ENCODE results near the gene GNAS-AS1.

GNAS-AS1 gene

GRCh38 chr20:58863044-58863790 is 12.5 kb upstream of the GNAS-AS1 start:
- no peaks in the 10 kb centered on the region for H3K36me3 ChIP-seq (ENCODE audit: control insufficient read depth, insufficient read depth, low read length)
- H3K9me3 ChIP-seq (ENCODE audit: control insufficient read depth, low read length): no peaks in the 10 kb centered on the region
- no peak overlapping the region for H3K27ac ChIP-seq (ENCODE audit: insufficient read depth, low read depth, low read length, poor library complexity, severe bottlenecking)
- H3K4me1 ChIP-seq (ENCODE audit: control insufficient read depth, insufficient read depth, low read length): no peaks in the 10 kb centered on the region
- WGBS, 2 experiments: 94 to 95% methylated on average over 5 to 7 of the region's 7 CpGs
- no peak overlapping the region for H3K4me3 ChIP-seq (ENCODE audit: insufficient read depth, low read depth, low read length)
- peaks cover 5% of the 10 kb centered on the region for H3K27me3 ChIP-seq (ENCODE audit: control insufficient read depth, insufficient read depth, low read length, poor library complexity, severe bottlenecking)

- H3K4me1 ChIP-seq (ENCODE audit: control insufficient read depth, insufficient read depth, low read length): no peaks in the 10 kb centered on the region
- WGBS, 2 experiments: 56% methylated on average over 57 of the region's 57 CpGs
- H3K27me3 ChIP-seq (ENCODE audit: control insufficient read depth, insufficient read depth, low read length, poor library complexity, severe bottlenecking): peaks cover 79% of the 10 kb centered on the region
- no peaks in the 10 kb centered on the region for H3K36me3 ChIP-seq (ENCODE audit: control insufficient read depth, insufficient read depth, low read length)
- H3K4me3 ChIP-seq (ENCODE audit: insufficient read depth, low read depth, low read length): no peak overlapping the region
- H3K27ac ChIP-seq (ENCODE audit: insufficient read depth, low read depth, low read length, poor library complexity, severe bottlenecking): no peak overlapping the region
- H3K9me3 ChIP-seq (ENCODE audit: control insufficient read depth, low read length): no peaks in the 10 kb centered on the region
Observed at GRCh38 chr20:58855506-58856389, 5.0 kb upstream of the GNAS-AS1 start.

DNA sequence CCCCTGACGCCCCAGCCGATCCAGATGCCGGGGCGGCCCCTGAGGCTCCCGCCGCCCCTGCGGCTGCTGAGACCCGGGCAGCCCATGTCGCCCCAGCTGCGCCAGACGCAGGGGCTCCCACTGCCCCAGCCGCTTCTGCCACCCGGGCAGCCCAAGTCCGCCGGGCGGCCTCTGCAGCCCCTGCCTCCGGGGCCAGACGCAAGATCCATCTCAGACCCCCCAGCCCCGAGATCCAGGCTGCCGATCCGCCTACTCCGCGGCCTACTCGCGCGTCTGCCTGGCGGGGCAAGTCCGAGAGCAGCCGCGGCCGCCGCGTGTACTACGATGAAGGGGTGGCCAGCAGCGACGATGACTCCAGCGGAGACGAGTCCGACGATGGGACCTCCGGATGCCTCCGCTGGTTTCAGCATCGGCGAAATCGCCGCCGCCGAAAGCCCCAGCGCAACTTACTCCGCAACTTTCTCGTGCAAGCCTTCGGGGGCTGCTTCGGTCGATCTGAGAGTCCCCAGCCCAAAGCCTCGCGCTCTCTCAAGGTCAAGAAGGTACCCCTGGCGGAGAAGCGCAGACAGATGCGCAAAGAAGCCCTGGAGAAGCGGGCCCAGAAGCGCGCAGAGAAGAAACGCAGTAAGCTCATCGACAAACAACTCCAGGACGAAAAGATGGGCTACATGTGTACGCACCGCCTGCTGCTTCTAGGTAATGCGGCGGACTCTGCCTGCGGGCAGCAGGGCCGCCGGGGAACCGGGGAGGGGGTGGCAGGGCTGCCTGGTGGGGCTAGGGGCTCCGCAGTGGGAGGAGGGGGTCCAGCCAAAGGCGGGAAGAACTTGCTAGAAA is 4.2 kb upstream of the GNAS-AS1 start:
- no peaks in the 10 kb centered on the region for H3K36me3 ChIP-seq (ENCODE audit: control insufficient read depth, insufficient read depth, low read length)
- peak overlapping the region; percentile 15 for H3K4me3 ChIP-seq (ENCODE audit: insufficient read depth, low read depth, low read length)
- no peaks in the 10 kb centered on the region for H3K9me3 ChIP-seq (ENCODE audit: control insufficient read depth, low read length)
- 45 to 49% methylated on average over 74 to 75 of the region's 75 CpGs for WGBS, 2 experiments
- peaks cover 1% of the 10 kb centered on the region for H3K4me1 ChIP-seq (ENCODE audit: control insufficient read depth, insufficient read depth, low read length)
- H3K27ac ChIP-seq (ENCODE audit: insufficient read depth, low read depth, low read length, poor library complexity, severe bottlenecking): no peak overlapping the region
- H3K27me3 ChIP-seq (ENCODE audit: control insufficient read depth, insufficient read depth, low read length, poor library complexity, severe bottlenecking): peaks cover 79% of the 10 kb centered on the region

DNA sequence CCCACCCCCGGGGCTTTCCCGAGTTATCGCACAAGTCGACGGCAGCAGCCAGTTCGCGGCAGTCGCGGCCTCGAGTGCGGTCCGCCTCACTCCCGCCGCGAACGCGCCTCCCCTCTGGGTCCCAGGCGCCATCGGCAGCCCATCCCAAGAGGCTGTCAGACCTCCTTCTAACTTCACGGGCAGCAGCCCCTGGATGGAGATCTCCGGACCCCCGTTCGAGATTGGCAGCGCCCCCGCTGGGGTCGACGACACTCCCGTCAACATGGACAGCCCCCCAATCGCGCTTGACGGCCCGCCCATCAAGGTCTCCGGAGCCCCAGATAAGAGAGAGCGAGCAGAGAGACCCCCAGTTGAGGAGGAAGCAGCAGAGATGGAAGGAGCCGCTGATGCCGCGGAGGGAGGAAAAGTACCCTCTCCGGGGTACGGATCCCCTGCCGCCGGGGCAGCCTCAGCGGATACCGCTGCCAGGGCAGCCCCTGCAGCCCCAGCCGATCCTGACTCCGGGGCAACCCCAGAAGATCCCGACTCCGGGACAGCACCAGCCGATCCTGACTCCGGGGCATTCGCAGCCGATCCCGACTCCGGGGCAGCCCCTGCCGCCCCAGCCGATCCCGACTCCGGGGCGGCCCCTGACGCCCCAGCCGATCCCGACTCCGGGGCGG is 3.4 kb upstream of the GNAS-AS1 start:
- WGBS, 2 experiments: 48 to 53% methylated on average over 63 of the region's 63 CpGs
- H3K27me3 ChIP-seq (ENCODE audit: control insufficient read depth, insufficient read depth, low read length, poor library complexity, severe bottlenecking): peaks cover 79% of the 10 kb centered on the region
- H3K27ac ChIP-seq (ENCODE audit: insufficient read depth, low read depth, low read length, poor library complexity, severe bottlenecking): no peak overlapping the region
- H3K9me3 ChIP-seq (ENCODE audit: control insufficient read depth, low read length): no peaks in the 10 kb centered on the region
- peak overlapping the region; percentile 15 for H3K4me3 ChIP-seq (ENCODE audit: insufficient read depth, low read depth, low read length)
- H3K4me1 ChIP-seq (ENCODE audit: control insufficient read depth, insufficient read depth, low read length): peaks cover 9% of the 10 kb centered on the region
- no peaks in the 10 kb centered on the region for H3K36me3 ChIP-seq (ENCODE audit: control insufficient read depth, insufficient read depth, low read length)

- Histone ChIP-seq H3K27me3 (ENCODE audit: control insufficient read depth, insufficient read depth, low read length, poor library complexity, severe bottlenecking) (peaks cover 76% of the 10 kb centered on the region), H3K4me1 (ENCODE audit: control insufficient read depth, insufficient read depth, low read length) (peaks cover 11% of the 10 kb centered on the region), H3K36me3 (ENCODE audit: control insufficient read depth, insufficient read depth, low read length) (no peaks in the 10 kb centered on the region), H3K4me3 (ENCODE audit: insufficient read depth, low read depth, low read length) (no peak overlapping the region), H3K27ac (ENCODE audit: insufficient read depth, low read depth, low read length, poor library complexity, severe bottlenecking) (no peak overlapping the region), H3K9me3 (ENCODE audit: control insufficient read depth, low read length) (no peaks in the 10 kb centered on the region)
- 86 to 87% methylated on average over 6 of the region's 6 CpGs for WGBS, 2 experiments
Observed at GRCh38 chr20:58853466-58853865, 2.8 kb upstream of the GNAS-AS1 start.

DNA sequence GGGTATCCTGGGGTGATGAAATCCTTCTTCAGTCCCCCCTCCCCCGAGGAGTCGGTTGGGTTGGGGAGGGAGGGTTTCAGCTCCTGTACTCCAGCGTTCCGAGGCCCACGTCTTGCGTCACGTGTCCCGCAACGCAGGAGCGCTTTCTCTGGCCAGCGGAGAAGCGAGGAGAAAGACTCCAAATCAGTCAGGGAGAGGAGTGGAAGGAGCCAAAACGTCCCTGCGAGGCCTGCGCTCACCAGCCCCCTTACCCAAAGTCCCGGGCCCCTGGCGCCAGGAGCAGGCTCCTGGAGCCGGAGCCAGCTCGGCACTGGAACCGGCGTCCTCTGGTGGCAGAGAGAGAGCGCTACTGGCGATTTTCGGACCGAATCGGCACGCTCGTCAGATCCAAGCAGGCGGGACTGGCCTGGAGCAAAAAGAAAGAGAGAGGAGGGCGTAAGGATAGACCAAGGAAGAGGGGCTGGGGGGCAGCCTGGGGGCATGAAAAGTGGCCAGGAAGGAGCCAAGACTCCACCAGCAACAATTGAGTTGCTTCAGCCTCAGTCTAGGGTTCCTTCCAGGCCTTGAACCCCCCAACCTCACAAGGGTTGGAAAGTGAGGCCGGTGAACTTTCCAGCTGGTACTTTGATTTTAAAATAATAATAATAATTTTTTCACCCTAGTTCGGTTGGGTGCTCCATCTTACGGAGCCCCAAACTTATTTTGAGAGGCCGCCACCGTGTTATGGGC is 2.0 kb upstream of the GNAS-AS1 start, which contains the start of gene GNAS:
GNAS (plus strand) TSS at position 174 of the 729 bp plus-strand sequence.
- WGBS, 2 experiments: 22 to 24% methylated on average over 33 to 35 of the region's 35 CpGs
- H3K4me3 ChIP-seq (ENCODE audit: insufficient read depth, low read depth, low read length): peak within 1 kb of the TSS; percentile 67
- no peaks in the 10 kb centered on the region for H3K36me3 ChIP-seq (ENCODE audit: control insufficient read depth, insufficient read depth, low read length)
- H3K9me3 ChIP-seq (ENCODE audit: control insufficient read depth, low read length): no peaks in the 10 kb centered on the region
- peaks cover 13% of the 10 kb centered on the region for H3K4me1 ChIP-seq (ENCODE audit: control insufficient read depth, insufficient read depth, low read length)
- H3K27ac ChIP-seq (ENCODE audit: insufficient read depth, low read depth, low read length, poor library complexity, severe bottlenecking): no peak within 1 kb of the TSS
- H3K27me3 ChIP-seq (ENCODE audit: control insufficient read depth, insufficient read depth, low read length, poor library complexity, severe bottlenecking): peaks cover 69% of the 10 kb centered on the region

DNA sequence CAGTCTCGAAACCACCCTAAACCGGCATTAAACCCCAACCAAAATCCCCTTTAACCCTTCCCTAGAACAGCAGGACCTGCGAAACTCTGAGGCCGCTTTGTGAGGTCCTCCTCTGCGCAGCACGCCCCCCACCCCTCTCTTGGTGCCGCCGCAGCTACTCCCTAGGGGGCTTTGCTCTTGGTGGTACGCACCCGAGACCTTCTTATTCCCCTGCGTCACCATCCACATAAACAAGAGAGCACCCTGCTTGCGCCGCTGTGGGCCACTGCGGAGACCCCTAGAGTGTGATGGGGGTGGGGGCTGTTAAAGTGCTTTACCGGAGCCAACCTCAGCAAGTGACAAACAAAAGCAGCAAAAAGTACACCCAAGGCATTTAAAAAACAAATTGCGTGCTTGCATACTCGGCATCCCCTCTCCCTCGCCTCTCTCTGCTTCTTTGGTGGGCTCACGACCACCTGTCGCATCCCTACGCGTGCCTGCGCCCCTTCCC is 1.3 kb upstream of the GNAS-AS1 start:
- Histone ChIP-seq H3K4me3 (ENCODE audit: insufficient read depth, low read depth, low read length) (peak overlapping the region; percentile 67), H3K4me1 (ENCODE audit: control insufficient read depth, insufficient read depth, low read length) (peaks cover 13% of the 10 kb centered on the region), H3K9me3 (ENCODE audit: control insufficient read depth, low read length) (no peaks in the 10 kb centered on the region), H3K27me3 (ENCODE audit: control insufficient read depth, insufficient read depth, low read length, poor library complexity, severe bottlenecking) (peaks cover 62% of the 10 kb centered on the region), H3K36me3 (ENCODE audit: control insufficient read depth, insufficient read depth, low read length) (no peaks in the 10 kb centered on the region), H3K27ac (ENCODE audit: insufficient read depth, low read depth, low read length, poor library complexity, severe bottlenecking) (no peak overlapping the region)
- 34 to 47% methylated on average over 21 to 23 of the region's 23 CpGs for WGBS, 2 experiments

DNA sequence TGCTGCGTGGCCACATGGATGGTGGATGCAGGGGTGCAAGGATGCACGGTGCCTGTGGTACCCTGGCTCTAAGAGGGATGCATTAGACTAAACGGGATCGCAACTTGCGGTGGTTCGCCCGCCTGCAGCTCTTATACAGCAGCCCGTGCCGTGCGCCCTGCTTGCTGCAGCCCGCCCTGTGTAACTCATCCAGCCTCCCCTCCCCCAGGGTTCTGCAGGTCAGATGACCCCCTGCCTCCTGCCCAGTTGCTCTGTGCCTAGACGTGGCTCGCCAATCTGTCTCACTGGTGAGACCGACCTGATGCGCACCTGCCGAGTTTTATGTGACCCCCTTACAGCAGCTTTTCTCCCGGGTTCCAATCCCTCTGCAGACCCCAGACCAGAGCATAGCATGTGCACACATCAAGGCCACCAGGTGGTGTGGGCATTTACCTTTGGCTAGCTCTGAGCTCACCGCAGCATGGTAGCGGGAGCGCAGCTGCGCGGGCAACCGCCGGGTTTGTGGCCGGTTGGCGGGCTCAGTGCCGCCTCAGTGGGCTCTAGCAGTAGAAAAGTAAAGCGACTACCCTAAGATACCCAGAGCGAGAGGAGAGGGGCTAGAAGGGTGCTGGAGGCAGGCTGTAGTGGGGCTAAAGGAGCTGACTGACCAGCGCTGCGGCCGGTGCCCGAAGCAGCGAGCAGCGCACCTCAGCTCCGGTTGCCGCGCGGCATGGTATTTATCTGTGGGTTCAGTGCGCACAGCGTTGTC is 693 bp upstream of the GNAS-AS1 start:
- Histone ChIP-seq H3K4me3 (ENCODE audit: insufficient read depth, low read depth, low read length) (peak overlapping the region; percentile 67), H3K9me3 (ENCODE audit: control insufficient read depth, low read length) (no peaks in the 10 kb centered on the region), H3K4me1 (ENCODE audit: control insufficient read depth, insufficient read depth, low read length) (peaks cover 13% of the 10 kb centered on the region), H3K36me3 (ENCODE audit: control insufficient read depth, insufficient read depth, low read length) (no peaks in the 10 kb centered on the region), H3K27me3 (ENCODE audit: control insufficient read depth, insufficient read depth, low read length, poor library complexity, severe bottlenecking) (peaks cover 56% of the 10 kb centered on the region), H3K27ac (ENCODE audit: insufficient read depth, low read depth, low read length, poor library complexity, severe bottlenecking) (no peak overlapping the region)
- WGBS, 2 experiments: 44 to 54% methylated on average over 41 of the region's 41 CpGs
